Glutamatergic neuron (in vitro differentiated cells): ENCODE measurements around the gene IMPA2. TPM values are rescaled to one million over a fixed set of nuclear protein-coding genes. Genes with fewer than 3 reads are reported as not detected.

ENCODE experiments used
- DNase-seq: peaks from one replicate; pipeline ENCODE4 v3.0.0; 2022
- H3K27ac Mint-ChIP-seq: one replicate; pipeline ENCODE4 v1.8.0; 2020; ENCODE audit warnings: mild to moderate bottlenecking, mixed read lengths, inconsistent platforms; ENCODE audit not compliant: unreplicated experiment
- H3K27me3 Mint-ChIP-seq: one replicate; pipeline ENCODE4 v1.8.0; 2020; ENCODE audit warnings: mild to moderate bottlenecking, moderate library complexity, mixed read lengths, inconsistent platforms; ENCODE audit not compliant: unreplicated experiment
- H3K36me3 Mint-ChIP-seq: one replicate; pipeline ENCODE4 v1.8.0; 2020; ENCODE audit warnings: mild to moderate bottlenecking, mixed read lengths, inconsistent platforms; ENCODE audit not compliant: unreplicated experiment
- H3K4me1 Mint-ChIP-seq: one replicate; pipeline ENCODE4 v1.8.0; 2020; ENCODE audit warnings: mild to moderate bottlenecking, low read depth, mixed read lengths, inconsistent platforms; ENCODE audit not compliant: unreplicated experiment
- H3K4me3 Mint-ChIP-seq: one replicate; pipeline ENCODE4 v1.8.0; 2020; ENCODE audit warnings: mild to moderate bottlenecking, mixed read lengths, inconsistent platforms; ENCODE audit not compliant: unreplicated experiment
- H3K9me3 Mint-ChIP-seq: one replicate; pipeline ENCODE4 v1.8.0; 2020; ENCODE audit warnings: mild to moderate bottlenecking, moderate library complexity, mixed read lengths, inconsistent platforms; ENCODE audit not compliant: unreplicated experiment
- total RNA-seq: library from RNA; stranded (reverse); fragmentation: NEBNext Ultra II Directional; extraction: Animal tissue kit (Norgen Biotek cat#: 25700); gene quantifications from one replicate; pipeline ENCODE4 v1.2.1, GENCODE V29; 2021; ENCODE audit not compliant: unreplicated experiment
- TF ChIP-seq, protein P1 (sequence below): fragments of 200-600 bp; sonication (generic); IDR thresholded peaks from one replicate; pipeline ENCODE4 v1.5.0; 2021; ENCODE audit not compliant: partially characterized antibody, unreplicated experiment

Gene IMPA2
- total RNA-seq, 1 donor from 2014 or later, result 103 TPM

DNA sequence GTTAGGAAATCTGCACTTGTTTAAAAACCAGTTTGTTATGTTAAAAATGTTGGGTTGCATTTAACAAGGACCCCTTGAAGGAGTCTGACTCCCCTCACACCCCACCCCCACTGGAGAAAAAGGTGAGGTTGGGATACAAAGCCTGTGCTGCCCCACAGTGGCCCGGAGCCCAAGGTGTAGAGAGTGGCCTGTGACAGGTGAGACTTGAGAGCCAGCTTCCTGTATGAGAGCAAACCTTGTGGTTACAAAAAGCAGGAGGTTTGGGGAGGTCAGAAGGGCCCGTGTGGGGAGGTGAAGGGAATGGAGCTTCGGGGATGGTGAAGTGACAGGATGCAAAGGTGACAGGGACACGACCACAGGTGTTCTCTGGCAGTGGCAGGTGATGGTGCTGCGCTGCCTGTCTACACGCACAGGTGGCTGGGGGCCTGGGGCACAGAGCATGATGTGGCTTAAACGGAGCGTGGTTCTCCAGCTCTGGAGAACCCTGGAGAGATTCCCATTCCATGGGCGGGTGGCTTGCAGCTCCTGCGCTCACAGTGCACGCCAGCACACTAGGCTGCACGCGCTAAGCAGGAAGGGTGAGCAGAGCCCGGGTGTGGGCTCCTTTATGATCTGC is 29.0 kb downstream of the IMPA2 start:
- H3K9me3 Mint-ChIP-seq, result peaks cover 1% of the 10 kb centered on the region
- no peak overlapping the region for H3K4me3 Mint-ChIP-seq
- H3K27me3 Mint-ChIP-seq, result no peaks in the 10 kb centered on the region
- peaks cover 2% of the 10 kb centered on the region for H3K4me1 Mint-ChIP-seq
- TF ChIP-seq, protein P1, sequence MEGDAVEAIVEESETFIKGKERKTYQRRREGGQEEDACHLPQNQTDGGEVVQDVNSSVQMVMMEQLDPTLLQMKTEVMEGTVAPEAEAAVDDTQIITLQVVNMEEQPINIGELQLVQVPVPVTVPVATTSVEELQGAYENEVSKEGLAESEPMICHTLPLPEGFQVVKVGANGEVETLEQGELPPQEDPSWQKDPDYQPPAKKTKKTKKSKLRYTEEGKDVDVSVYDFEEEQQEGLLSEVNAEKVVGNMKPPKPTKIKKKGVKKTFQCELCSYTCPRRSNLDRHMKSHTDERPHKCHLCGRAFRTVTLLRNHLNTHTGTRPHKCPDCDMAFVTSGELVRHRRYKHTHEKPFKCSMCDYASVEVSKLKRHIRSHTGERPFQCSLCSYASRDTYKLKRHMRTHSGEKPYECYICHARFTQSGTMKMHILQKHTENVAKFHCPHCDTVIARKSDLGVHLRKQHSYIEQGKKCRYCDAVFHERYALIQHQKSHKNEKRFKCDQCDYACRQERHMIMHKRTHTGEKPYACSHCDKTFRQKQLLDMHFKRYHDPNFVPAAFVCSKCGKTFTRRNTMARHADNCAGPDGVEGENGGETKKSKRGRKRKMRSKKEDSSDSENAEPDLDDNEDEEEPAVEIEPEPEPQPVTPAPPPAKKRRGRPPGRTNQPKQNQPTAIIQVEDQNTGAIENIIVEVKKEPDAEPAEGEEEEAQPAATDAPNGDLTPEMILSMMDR, result no peak
- no peaks in the 10 kb centered on the region for H3K36me3 Mint-ChIP-seq
- no peak overlapping the region for H3K27ac Mint-ChIP-seq
- no peak for DNase-seq

DNA sequence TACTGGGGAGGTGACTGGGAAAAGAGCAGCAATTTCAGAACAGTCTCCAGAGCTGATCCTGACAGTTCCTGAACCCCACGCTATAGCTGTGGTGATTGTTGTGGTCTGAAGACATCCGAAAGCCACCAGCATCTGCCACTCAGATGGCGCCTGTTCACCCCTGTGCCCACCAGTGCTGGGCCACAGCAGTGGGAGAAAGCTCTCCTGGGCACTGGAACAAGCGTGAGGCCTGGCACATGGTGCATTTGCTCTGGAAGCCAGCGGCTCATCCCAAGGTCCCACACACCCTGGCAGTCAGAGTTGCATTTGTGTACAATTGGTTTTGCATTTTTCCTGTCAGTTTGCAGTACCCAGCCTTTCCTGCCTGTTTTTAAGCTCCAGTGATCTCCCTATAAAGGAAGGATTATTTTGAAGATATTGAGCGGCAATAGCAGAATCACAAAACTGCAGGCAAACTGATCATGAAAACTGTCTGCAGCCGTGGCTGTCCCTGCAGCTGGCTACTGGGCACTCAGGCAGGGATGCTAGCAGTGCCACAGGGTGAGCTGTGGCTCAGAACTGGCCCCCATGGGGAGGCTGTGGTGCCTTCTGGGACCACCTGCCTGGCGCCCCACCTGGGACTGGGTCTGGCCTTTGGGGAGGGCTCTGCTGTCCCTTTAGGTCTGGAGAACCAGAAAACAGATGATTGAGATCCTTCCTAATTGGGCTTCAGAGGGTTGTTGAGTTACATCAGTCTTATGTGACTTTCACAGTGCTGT is 30.1 kb downstream of the IMPA2 start:
- TF ChIP-seq, protein P1, result no peak
- no peak overlapping the region for H3K27ac Mint-ChIP-seq
- H3K27me3 Mint-ChIP-seq, result no peaks in the 10 kb centered on the region
- no peak for DNase-seq
- H3K36me3 Mint-ChIP-seq, result no peaks in the 10 kb centered on the region
- peaks cover 2% of the 10 kb centered on the region for H3K4me1 Mint-ChIP-seq
- no peak overlapping the region for H3K4me3 Mint-ChIP-seq
- H3K9me3 Mint-ChIP-seq, result peaks cover 1% of the 10 kb centered on the region

DNA sequence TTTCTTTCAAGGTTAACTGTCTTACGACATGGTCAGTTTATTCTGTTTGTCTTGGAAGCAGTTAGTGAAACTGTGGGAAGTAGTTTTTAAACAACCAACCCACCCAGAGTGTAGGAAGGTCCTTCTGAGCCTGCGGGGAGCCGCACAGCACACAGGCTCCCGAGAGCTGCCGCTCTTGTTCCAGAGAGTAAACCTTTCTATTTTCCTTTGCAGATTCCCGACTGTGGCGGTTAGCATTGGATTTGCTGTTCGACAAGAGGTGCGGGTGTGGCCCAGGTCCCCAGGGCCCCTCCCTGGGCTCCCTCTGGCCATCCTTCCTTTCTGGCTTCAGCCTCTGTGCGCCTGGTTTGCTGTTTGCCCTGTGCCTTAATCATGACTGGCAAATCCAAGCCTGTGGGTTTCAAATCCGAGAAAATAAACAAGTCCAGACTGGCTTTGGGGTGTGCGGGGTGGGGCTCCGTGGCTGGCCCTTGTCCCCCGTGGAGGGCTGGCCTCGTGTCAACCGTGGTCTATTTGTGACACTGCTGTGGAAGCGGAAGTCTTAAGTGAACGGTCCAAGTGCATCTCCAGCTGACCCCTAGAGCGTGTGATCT is 30.7 kb downstream of the IMPA2 start:
- Mint-ChIP-seq H3K4me3 (no peak overlapping the region), H3K27me3 (no peaks in the 10 kb centered on the region), H3K9me3 (peaks cover 1% of the 10 kb centered on the region), H3K4me1 (peaks cover 2% of the 10 kb centered on the region), H3K36me3 (no peaks in the 10 kb centered on the region), H3K27ac (no peak overlapping the region)
- no peak for DNase-seq
- TF ChIP-seq, protein P1, result no peak

DNA sequence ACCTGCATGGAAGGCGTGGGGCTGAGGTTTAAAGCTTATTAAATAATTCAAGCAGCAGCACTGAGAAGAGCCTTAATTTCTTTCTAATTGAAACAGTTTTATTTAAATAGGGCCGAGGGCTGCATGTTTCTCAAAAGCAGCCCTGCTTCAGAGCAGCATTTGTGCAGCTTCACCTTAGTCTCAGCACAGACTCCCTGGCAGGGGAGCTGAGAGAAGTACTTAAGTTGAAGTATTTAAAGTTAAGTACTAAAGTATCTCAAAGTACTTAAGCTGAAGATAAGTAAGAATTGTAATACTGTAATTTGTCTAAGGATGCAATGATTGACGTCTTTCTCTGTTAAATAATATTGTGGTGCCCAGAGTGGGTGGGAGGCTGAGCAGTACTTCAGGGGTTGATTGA is 31.4 kb downstream of the IMPA2 start:
- TF ChIP-seq, protein P1, result no peak
- Mint-ChIP-seq H3K9me3 (peaks cover 1% of the 10 kb centered on the region), H3K27me3 (no peaks in the 10 kb centered on the region), H3K36me3 (no peaks in the 10 kb centered on the region), H3K4me3 (no peak overlapping the region), H3K4me1 (peaks cover 2% of the 10 kb centered on the region), H3K27ac (no peak overlapping the region)
- no peak for DNase-seq
